A549 (cell line): Measurements from ENCODE around the gene PSMB10. TPM values are rescaled to one million over a fixed set of nuclear protein-coding genes. Genes with fewer than 3 reads are reported as not detected.
"Not testable (repeated sequence)": the region's sequence is repeated elsewhere in the genome, so short reads cannot be mapped to it uniquely, and the experiment has no call there.

Experiments used
- ATAC-seq, 2 experiments: fragments of 200-7000 bp in 1 of 2; fragments of >200 bp in 1 of 2; cut with Nextera tagmentation in 1 of 2; cut with Tn5 transposase in 1 of 2; 3 replicates each; pipeline versions ENCODE4 v1.8.0 to v1.9.1; 2018 to 2020; ENCODE audit warnings: mild to moderate bottlenecking in 1 of 2, moderate library complexity in 1 of 2
- CTCF ChIA-PET: fragments of 300-600 bp; sonication (Branson Sonifier 250); formaldehyde crosslinking; extraction: SDS; loops from one replicate; lab custom pipeline; 2021; ENCODE audit warnings: antibody characterized with exemption, inconsistent platforms; lab: Yijun Ruan, JAX
- POLR2A ChIA-PET: fragments of 350-600 bp; formaldehyde crosslinking; extraction: SDS; loops from one replicate; lab custom pipeline; 2021; ENCODE audit warnings: antibody characterized with exemption, inconsistent platforms; lab: Yijun Ruan, JAX
- DNase-seq, 2 experiments: peaks; one replicate each; pipeline versions ENCODE4 v3.0.0 to v3.0.0-alpha.2; 2011 to 2016; ENCODE audit warnings: low read depth in 1 of 2, low spot score in 1 of 2
- FAIRE-seq: peaks from 2 replicates; lab custom pipeline; 2011; peaks lifted over from hg19 to GRCh38; lab: Jason Lieb, UNC
- H3K27ac ChIP-seq, 2 experiments: fragments of >200 bp; sonication (Bioruptor Twin); formaldehyde crosslinking; 3 replicates each; pipeline ENCODE4 v1.5.1; 2016 to 2017
- H3K4me1 ChIP-seq: fragments of >200 bp; sonication (Bioruptor Twin); formaldehyde crosslinking; 3 replicates; pipeline ENCODE4 v1.6.1; 2016
- H3K4me2 ChIP-seq: fragments of >200 bp; sonication (Bioruptor Twin); formaldehyde crosslinking; 3 replicates; pipeline ENCODE4 v1.6.1; 2016
- H3K4me3 ChIP-seq: fragments of >200 bp; sonication (Bioruptor Twin); formaldehyde crosslinking; 3 replicates; pipeline ENCODE4 v1.5.1; 2016
- H3K9me3 ChIP-seq: fragments of >200 bp; sonication (Bioruptor Twin); formaldehyde crosslinking; 3 replicates; pipeline ENCODE4 v1.6.1; 2016
- BHLHE40 ChIP-seq: IDR thresholded peaks from 2 replicates; pipeline ENCODE4 v1.6.1; 2012; ENCODE audit warnings: low read depth, low read length, inconsistent platforms
- CEBPB ChIP-seq, 2 experiments: fragments of >200 bp in 1 of 2; sonication (Bioruptor Twin) in 1 of 2; formaldehyde crosslinking in 1 of 2; IDR thresholded peaks; 2 replicates each; pipeline ENCODE4 v1.6.1; 2012 to 2016
- FOSL2 ChIP-seq, 2 experiments: fragments of 450-650 bp in 1 of 2; fragments of >200 bp in 1 of 2; sonication (Bioruptor Twin) in 1 of 2; formaldehyde crosslinking; IDR thresholded peaks; 2 replicates each; pipeline versions ENCODE4 v1.5.0 to v1.6.1; 2016 to 2020; ENCODE audit warnings: mild to moderate bottlenecking in 1 of 2, moderate library complexity in 1 of 2
- GATA3 ChIP-seq: IDR thresholded peaks from 2 replicates; pipeline ENCODE4 v1.6.1; 2012; ENCODE audit warnings: borderline replicate concordance
- HDAC2 ChIP-seq: fragments of 200-600 bp; sonication (generic); IDR thresholded peaks from 2 replicates; pipeline ENCODE4 v1.6.1; 2016
- HEYL ChIP-seq: fragments of 250-450 bp; sonication (Bioruptor Pico); IDR thresholded peaks from 2 replicates; pipeline ENCODE4 v1.8.0; 2021; ENCODE audit warnings: mild to moderate bottlenecking, moderate library complexity
- HOXA7 ChIP-seq: fragments of 250-450 bp; sonication (Bioruptor Pico); IDR thresholded peaks from 2 replicates; pipeline ENCODE4 v1.5.0; 2020; ENCODE audit warnings: mild to moderate bottlenecking, moderate library complexity
- HOXB5 ChIP-seq: fragments of 250-450 bp; sonication (Bioruptor Pico); IDR thresholded peaks from 2 replicates; pipeline ENCODE4 v1.5.0; 2020; ENCODE audit warnings: mild to moderate bottlenecking, moderate library complexity
- KDM5A ChIP-seq: fragments of 200-600 bp; sonication (generic); IDR thresholded peaks from 2 replicates; pipeline ENCODE4 v1.6.1; 2016; ENCODE audit warnings: antibody characterized with exemption, mild to moderate bottlenecking
- MAFK ChIP-seq: fragments of 450-650 bp; IDR thresholded peaks from 2 replicates; pipeline ENCODE4 v1.6.1; 2014; ENCODE audit not compliant: partially characterized antibody
- MAZ ChIP-seq: fragments of 150-350 bp; IDR thresholded peaks from 2 replicates; pipeline ENCODE4 v1.6.1; 2014; ENCODE audit warnings: antibody characterized with exemption, low read depth, low read length, borderline replicate concordance
- MYC ChIP-seq: IDR thresholded peaks from 2 replicates; pipeline ENCODE4 v1.6.1; 2012; ENCODE audit warnings: mild to moderate bottlenecking, inconsistent platforms, low read length, improper control_type of control experiment, borderline replicate concordance
- NFE2L2 ChIP-seq: fragments of 150-350 bp; conservative IDR thresholded peaks from 2 replicates; pipeline ENCODE4 v1.6.1; 2014; ENCODE audit warnings: low read length
- NR3C1 ChIP-seq: fragments of >200 bp; sonication (Bioruptor Twin); formaldehyde crosslinking; IDR thresholded peaks from 3 replicates; pipeline ENCODE4 v1.6.1; 2017
- POLR2A ChIP-seq: IDR thresholded peaks from 2 replicates; pipeline ENCODE4 v1.6.1; 2012; ENCODE audit warnings: mild to moderate bottlenecking, low read length
- POLR2AphosphoS2 ChIP-seq: conservative IDR thresholded peaks from 2 replicates; pipeline ENCODE4 v1.6.1; 2012; ENCODE audit warnings: low read length, improper control_type of control experiment, inconsistent platforms
- RAD21 ChIP-seq, 2 experiments: fragments of >200 bp in 1 of 2; sonication (Bioruptor Twin) in 1 of 2; formaldehyde crosslinking in 1 of 2; IDR thresholded peaks in 1 of 2; conservative IDR thresholded peaks in 1 of 2; 2 replicates in 1 of 2; 3 replicates in 1 of 2; pipeline ENCODE4 v1.6.1; 2012 to 2018; ENCODE audit warnings: inconsistent platforms in 1 of 2
- WGBS: methylation state at CpG from one replicate; pipeline ENCODE4 v1.1.6; 2017; ENCODE audit errors: missing lambda C conversion rate; 5-methylcytosine and 5-hydroxymethylcytosine counted together
- polyA plus RNA-seq, 4 experiments: library from polyadenylated mRNA; depleted of rRNA in 3 of 4; stranded (reverse); fragments of >200 nt; fragmentation: RNase III in 1 of 4; extraction: RNeasy Plus Mini Kit Qiagen cat#74134 plus additional on column Dnase treatment in 1 of 4; gene quantifications; 2 replicates in 3 of 4; 3 replicates in 1 of 4; pipeline ENCODE4 v1.2.3, GENCODE V29; 2011 to 2017
- TF ChIP-seq, protein P1 (sequence below): fragments of 200-600 bp; sonication (generic); IDR thresholded peaks from 2 replicates; pipeline ENCODE4 v1.6.1; 2016; ENCODE audit warnings: antibody characterized with exemption, mild to moderate bottlenecking, moderate library complexity
- TF ChIP-seq, protein P2 (sequence below): IDR thresholded peaks from 2 replicates; pipeline ENCODE4 v1.6.1; 2012
- TF ChIP-seq, protein P3 (sequence below): fragments of >200 bp; sonication (Bioruptor Twin); formaldehyde crosslinking; IDR thresholded peaks from 3 replicates; pipeline ENCODE4 v1.5.1; 2016

Gene PSMB10
- polyA plus RNA-seq, 2 of the 4 experiments (the other 2 are of a cell fraction): 11.3 to 52.4 TPM

DNA sequence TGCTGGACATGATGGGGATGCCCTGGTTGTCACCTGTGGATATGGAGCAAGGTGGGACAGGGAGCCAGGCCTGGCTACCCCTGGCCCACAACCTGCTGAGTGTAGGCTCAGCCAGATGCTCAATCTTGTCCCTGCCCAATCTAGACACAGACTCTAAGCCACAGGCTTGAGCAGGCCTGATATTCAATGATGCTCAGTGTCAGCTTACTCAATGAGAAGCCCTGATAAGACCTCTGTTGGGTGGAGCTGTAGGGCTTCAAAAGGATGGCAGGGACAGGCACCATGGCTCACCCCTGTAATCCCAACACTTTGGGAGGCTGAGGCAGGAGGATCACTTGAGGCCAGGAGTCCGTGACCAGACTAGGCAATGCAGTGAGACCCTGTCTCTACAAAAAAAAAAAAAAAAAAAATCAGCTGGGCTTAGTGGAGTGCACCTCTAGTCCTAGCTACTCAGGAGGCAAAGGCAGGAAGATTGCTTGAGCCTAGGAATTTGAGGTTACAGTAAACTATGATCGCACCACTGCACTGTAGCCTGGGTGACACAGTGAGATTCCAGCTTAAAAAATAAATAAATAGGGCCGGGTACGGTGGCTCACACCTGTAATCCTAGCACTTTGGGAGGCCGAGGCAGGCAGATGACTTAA, 3.9 kb upstream of the PSMB10 start:
- ChIA-PET CTCF (interaction anchor here (0.6 to 5.2 kb wide), 10 partner anchors 12 to 382 kb away, joined by 3 to 54 read pairs (median 4); no protein-coding TSS in a partner anchor), POLR2A (no interaction called here)
- TF ChIP-seq BHLHE40 (no peak), HOXA7 (no peak)
- no peaks in the 10 kb centered on the region for H3K9me3 ChIP-seq
- peaks cover 7% of the 10 kb centered on the region; the same call in 2 of the 3 replicates for H3K4me1 ChIP-seq
- FAIRE-seq (no peak), ATAC-seq (no peak), DNase-seq (no peak)
- H3K4me3 ChIP-seq: no peak overlapping the region
- no peak overlapping the region for H3K27ac ChIP-seq
- H3K4me2 ChIP-seq: no peak overlapping the region
- 87% methylated on average over 5 of the region's 5 CpGs for WGBS

DNA sequence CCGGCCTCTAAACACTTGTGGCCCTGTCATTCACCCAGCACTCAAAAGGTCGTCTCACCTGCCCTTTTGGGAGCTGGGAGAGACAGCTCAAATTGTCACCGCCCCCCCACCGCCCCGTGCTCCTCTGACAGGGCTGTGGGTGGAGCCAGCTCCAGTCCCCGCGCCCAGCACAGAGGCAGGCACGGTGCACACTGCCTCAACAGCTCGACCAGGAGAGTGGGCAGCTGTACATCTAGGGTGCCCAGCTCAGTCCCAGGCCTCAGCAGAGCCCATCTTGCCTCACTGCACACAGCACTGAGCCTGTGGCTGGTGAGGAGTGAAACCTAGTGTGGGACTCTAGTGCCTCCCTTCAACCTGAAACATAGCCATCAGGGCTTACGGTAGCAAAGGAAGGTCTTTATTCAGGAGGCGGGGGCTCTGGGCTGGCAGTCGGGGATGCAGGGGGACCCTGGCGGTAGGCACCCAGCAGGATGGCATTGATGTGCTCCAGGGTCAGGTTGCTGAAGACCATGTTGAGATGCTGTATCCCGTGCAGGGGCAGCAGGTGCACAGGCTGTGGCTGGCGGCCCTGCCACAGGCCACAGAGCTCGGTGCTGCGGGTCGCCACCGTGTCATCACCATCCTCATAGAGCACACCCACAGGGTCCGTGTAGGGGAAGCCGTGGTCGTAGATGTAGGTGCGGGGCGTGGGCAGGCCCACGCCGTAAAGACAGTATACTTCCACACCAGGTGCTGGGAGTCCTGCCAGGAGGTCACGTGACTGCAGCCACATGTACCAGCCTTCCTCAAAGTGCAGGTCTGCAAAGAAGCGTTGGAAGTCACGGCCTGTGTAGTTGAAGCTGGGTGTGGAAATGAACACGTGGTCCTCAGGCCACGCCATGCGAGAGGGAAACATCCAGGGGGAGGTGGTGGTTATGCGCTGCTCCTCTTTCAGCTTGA, 3.1 kb upstream of the PSMB10 start:
- TF ChIP-seq MYC (no peak), POLR2A (0 out of 2 replicates have a peak, but pooled peaks have one; percentile 14), NR3C1 (no peak), MAFK (no peak)
- H3K4me1 ChIP-seq: peaks cover 10% of the 10 kb centered on the region; the same call in 2 of the 3 replicates
- 92% methylated on average over 33 of the region's 33 CpGs for WGBS
- ChIA-PET POLR2A (interaction anchor here (0.6 kb wide), 1 partner anchor 416 kb away, joined by 8 read pairs; no protein-coding TSS in a partner anchor), CTCF (interaction anchor here (0.7 to 5.2 kb wide), 7 partner anchors 11 to 1169 kb away, joined by 3 to 54 read pairs (median 6); no protein-coding TSS in a partner anchor)
- H3K4me3 ChIP-seq: no peak overlapping the region
- H3K27ac ChIP-seq: no peak overlapping the region
- no peak overlapping the region for H3K4me2 ChIP-seq
- DNase-seq: no peak
- FAIRE-seq: no peak
- no peaks in the 10 kb centered on the region for H3K9me3 ChIP-seq
- no peak for ATAC-seq

DNA sequence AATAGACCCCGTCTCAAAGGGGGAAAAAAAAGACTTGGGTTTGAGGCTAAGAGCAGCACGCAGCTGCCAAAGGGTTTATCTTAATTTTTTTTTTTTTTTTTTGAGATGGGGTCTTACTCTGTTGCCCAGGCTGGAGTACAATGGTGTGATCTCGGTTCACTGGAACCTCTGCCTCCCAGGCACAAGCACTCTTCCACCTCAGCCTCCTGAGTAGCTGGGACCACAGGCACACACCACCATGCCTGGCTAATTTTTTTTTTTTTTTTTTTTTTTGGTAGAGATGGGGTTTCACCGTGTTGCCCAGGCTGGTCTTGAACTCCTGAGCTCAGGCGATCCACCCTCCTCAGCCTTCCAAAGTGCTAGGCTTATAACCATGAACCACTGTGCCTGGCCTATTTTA, 1.1 kb upstream of the PSMB10 start:
- 90% methylated on average over 5 of the region's 5 CpGs for WGBS
- H3K27ac ChIP-seq, H3K4me3 ChIP-seq, H3K9me3 ChIP-seq, FAIRE-seq, ATAC-seq, DNase-seq: not testable (repeated sequence)
- Histone ChIP-seq H3K4me2 (peak overlapping the region; percentile 88; the same call in 2 of the 3 replicates), H3K4me1 (peaks cover 16% of the 10 kb centered on the region; the same call in 2 of the 3 replicates)
- CTCF ChIA-PET: interaction anchor here (0.6 to 22.2 kb wide), 8 partner anchors 9 to 1041 kb away, joined by 3 to 370 read pairs (median 4); partner anchors contain the start of genes EDC4 and NRN1L
- POLR2A ChIA-PET: interaction anchor here (1.8 kb wide), 1 partner anchor 9 kb away, joined by 4 read pairs; no protein-coding TSS in a partner anchor

DNA sequence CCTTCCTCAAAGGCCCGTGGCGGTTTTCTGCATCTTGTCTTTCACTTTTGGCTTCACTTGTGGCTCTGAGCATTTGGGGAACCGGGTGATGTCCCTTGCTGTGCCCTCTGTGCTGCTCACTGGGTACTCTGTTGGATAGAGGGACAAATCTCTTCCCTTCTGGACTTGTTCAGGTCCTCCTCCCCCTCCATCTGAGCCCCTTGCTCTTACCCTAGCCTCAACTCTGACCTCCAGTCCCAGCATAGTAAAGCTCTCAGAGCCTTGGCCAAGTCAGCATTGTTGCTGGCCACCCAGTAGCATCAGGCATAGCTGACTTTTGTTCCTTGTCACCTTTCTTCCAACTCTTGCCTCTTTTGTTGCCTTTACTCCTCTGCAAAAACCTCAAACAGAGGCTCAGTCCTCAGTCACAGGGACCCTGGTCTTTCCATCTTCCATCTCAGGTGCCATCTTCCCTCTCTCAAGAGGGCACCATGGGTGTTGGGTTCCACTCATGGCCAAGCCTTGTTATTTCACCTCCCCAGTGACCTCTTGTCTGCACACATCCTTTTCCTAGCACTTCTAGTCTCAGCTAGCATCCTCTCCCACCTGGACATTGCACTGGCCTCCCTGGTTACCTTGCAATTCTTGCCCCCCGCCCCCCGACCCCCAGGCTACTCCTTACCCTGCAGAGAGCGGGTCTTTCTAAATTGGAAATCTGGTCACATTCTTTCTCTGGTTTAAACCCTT, 393 bp upstream of the PSMB10 start:
- peak overlapping the region; percentile 88 to 96 for H3K27ac ChIP-seq
- DNase-seq (peak in 1 of 2 experiments; percentile 56), ATAC-seq (peak in 1 of 2 experiments; percentile 1; a peak in 2 of 6 replicates), FAIRE-seq (no peak)
- ChIA-PET CTCF (interaction anchor here (0.6 to 22.2 kb wide), 7 partner anchors 8 to 121 kb away, joined by 3 to 370 read pairs (median 8); partner anchors contain the start of genes EDC4 and NRN1L), POLR2A (interaction anchor here (1.8 kb wide), 1 partner anchor 10 kb away, joined by 4 read pairs; no protein-coding TSS in a partner anchor)
- no peaks in the 10 kb centered on the region for H3K9me3 ChIP-seq
- 38% methylated on average over 5 of the region's 6 CpGs for WGBS
- H3K4me3 ChIP-seq: peak overlapping the region; percentile 76
- peaks cover 16% of the 10 kb centered on the region; the same call in 2 of the 3 replicates for H3K4me1 ChIP-seq
- peak overlapping the region; percentile 88 for H3K4me2 ChIP-seq
- no peak for TF ChIP-seq GATA3
- TF ChIP-seq CEBPB (IDR thresholded peaks at IDR 0.05): no peak
- no peak for TF ChIP-seq HEYL (CRISPR knock-in tag)
- TF ChIP-seq POLR2AphosphoS2: no peak
- TF ChIP-seq KDM5A: no peak
- TF ChIP-seq, protein P1, sequence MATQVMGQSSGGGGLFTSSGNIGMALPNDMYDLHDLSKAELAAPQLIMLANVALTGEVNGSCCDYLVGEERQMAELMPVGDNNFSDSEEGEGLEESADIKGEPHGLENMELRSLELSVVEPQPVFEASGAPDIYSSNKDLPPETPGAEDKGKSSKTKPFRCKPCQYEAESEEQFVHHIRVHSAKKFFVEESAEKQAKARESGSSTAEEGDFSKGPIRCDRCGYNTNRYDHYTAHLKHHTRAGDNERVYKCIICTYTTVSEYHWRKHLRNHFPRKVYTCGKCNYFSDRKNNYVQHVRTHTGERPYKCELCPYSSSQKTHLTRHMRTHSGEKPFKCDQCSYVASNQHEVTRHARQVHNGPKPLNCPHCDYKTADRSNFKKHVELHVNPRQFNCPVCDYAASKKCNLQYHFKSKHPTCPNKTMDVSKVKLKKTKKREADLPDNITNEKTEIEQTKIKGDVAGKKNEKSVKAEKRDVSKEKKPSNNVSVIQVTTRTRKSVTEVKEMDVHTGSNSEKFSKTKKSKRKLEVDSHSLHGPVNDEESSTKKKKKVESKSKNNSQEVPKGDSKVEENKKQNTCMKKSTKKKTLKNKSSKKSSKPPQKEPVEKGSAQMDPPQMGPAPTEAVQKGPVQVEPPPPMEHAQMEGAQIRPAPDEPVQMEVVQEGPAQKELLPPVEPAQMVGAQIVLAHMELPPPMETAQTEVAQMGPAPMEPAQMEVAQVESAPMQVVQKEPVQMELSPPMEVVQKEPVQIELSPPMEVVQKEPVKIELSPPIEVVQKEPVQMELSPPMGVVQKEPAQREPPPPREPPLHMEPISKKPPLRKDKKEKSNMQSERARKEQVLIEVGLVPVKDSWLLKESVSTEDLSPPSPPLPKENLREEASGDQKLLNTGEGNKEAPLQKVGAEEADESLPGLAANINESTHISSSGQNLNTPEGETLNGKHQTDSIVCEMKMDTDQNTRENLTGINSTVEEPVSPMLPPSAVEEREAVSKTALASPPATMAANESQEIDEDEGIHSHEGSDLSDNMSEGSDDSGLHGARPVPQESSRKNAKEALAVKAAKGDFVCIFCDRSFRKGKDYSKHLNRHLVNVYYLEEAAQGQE: no peak
- TF ChIP-seq, protein P2, sequence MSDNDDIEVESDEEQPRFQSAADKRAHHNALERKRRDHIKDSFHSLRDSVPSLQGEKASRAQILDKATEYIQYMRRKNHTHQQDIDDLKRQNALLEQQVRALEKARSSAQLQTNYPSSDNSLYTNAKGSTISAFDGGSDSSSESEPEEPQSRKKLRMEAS: no peak; the same call in 1 of the 2 replicates
- TF ChIP-seq MAZ: no peak
- TF ChIP-seq HOXB5: no peak
- TF ChIP-seq, protein P3, sequence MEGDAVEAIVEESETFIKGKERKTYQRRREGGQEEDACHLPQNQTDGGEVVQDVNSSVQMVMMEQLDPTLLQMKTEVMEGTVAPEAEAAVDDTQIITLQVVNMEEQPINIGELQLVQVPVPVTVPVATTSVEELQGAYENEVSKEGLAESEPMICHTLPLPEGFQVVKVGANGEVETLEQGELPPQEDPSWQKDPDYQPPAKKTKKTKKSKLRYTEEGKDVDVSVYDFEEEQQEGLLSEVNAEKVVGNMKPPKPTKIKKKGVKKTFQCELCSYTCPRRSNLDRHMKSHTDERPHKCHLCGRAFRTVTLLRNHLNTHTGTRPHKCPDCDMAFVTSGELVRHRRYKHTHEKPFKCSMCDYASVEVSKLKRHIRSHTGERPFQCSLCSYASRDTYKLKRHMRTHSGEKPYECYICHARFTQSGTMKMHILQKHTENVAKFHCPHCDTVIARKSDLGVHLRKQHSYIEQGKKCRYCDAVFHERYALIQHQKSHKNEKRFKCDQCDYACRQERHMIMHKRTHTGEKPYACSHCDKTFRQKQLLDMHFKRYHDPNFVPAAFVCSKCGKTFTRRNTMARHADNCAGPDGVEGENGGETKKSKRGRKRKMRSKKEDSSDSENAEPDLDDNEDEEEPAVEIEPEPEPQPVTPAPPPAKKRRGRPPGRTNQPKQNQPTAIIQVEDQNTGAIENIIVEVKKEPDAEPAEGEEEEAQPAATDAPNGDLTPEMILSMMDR: no peak
- no peak for TF ChIP-seq NFE2L2
- no peak for TF ChIP-seq RAD21 (conservative IDR thresholded peaks at IDR 0.05 in 1 of 2, IDR thresholded peaks at IDR 0.05 in 1 of 2)
- TF ChIP-seq FOSL2 (IDR thresholded peaks at IDR 0.05): no peak
- TF ChIP-seq FOSL2 (CRISPR knock-in tag; IDR thresholded peaks at IDR 0.05): no peak
- no peak for TF ChIP-seq HDAC2
